Pulmonary artery endothelial cell (primary cell): ENCODE results near the gene SLC4A7. TPM values are rescaled to one million over a fixed set of nuclear protein-coding genes. Genes with fewer than 3 reads are reported as not detected.
"Not testable (repeated sequence)": the region's sequence is repeated elsewhere in the genome, so short reads cannot be mapped to it uniquely, and the experiment has no call there.

Experiments used
- DNase-seq: peaks from one replicate; pipeline ENCODE4 v3.0.0-alpha.2; 2011; ENCODE audit warnings: low read depth, low spot score
- total RNA-seq: library from RNA; depleted of rRNA; stranded (reverse); fragments of >200 nt; gene quantifications from 2 replicates; pipeline ENCODE4 v1.2.3, GENCODE V29; 2014

Gene SLC4A7
- total RNA-seq, 1 donor from 2014 or later, result 159 TPM

DNA sequence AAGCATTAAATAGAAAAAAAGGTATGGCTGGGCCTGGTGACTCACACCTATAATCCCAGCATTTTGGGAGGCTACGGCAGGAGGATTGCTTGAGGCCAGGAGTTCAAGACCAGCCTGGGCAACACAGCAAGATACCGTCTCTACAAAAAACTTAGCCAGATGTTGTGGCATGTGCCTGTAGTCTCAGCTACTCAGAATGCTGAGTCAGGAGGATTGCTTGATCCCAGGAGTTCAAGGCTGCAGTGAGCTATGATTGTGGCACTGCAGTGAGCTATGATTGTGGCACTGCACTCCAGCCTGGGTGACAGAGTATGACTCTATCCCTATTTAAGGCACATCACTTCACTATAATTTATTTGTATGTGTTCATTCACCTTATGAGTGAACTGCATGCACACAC lies 54.3 kb downstream of the SLC4A7 start:
- no peak for DNase-seq

GRCh38 chr3:27428446-27428845 lies 55.7 kb downstream of the SLC4A7 start:
- no peak for DNase-seq

GRCh38 chr3:27426926-27427325 lies 57.3 kb downstream of the SLC4A7 start:
- no peak for DNase-seq

DNA sequence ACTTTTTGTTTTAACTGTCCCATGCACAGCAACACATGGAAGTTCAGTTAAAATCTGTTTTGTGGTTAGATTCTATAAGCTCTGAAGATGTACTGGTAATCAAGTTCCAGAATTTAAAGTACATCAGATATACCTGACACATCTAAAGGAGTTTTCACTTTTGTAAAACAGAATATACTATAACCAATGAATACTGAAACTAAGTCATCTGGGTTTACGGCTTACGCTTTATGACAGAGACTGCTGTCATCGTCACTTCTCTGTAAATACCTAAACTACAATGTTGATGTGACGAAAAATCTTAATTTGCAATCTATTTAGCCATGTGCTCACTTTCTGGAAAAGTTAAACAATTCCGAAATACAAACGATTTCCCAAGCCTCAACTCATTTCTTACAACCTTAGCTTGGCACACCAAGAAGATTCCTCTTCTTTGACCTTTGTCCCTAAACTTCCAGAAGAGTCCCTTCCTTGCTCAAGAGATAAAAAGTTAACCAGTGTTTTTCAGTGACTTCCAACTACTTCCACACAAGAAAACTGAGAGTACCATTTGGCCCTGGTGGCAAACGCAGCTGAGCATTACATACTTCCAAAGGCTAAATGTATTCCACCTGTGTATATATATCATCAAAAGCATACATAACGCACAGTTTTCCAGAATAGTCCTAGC lies 58.2 kb downstream of the SLC4A7 start:
- no peak for DNase-seq

DNA sequence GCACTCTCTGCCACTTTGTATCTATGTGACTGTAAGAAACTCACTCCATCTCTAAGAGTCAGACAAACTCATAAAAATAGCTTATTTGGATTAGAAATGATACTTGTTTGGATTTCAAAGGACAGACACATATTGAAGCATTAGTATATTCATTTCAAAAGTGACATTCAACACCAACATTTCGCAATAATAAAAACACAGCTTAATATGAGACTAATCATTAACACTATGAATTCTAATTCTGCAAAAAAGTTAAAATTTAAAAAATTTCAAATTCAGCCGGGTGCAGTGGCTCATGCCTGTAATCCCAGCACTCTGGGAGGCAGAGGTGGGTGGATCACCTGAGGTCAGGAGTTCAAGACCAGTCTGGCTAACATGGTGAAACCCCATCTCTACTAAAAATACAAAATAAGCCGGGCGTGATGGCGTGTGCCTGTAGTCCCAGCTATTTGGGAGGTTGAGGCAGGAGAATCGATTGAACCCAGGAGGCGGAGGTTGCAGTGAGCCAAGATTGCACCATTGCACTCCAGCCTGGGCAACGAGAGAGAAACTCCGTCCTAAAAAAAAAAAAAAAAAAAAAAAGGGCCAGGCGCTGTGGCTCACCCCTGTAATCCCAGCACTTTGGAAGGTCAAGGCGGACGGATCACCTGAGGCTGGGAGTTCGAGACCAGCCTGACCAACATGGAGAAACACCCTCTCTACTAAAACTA lies 59.2 kb downstream of the SLC4A7 start:
- not testable (repeated sequence) for DNase-seq

DNA sequence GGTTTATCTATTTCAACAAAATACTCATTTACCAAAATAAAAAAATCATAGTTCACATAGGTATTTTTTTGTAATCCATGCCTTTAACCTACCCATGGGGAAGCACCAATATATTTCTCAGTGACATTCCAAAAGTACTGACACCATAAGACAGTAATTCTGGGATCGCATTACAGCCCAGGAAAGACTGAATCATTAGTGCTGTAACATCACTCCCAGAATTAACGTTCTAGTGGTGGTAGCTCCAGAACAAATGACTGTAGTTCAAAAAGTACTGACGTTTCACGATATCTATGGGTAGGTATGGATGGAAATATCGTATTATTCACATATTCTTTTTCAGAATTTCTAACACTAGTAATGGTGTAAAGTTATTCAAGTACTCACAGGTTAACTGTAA lies 60.7 kb downstream of the SLC4A7 start:
- DNase-seq, result no peak

DNA sequence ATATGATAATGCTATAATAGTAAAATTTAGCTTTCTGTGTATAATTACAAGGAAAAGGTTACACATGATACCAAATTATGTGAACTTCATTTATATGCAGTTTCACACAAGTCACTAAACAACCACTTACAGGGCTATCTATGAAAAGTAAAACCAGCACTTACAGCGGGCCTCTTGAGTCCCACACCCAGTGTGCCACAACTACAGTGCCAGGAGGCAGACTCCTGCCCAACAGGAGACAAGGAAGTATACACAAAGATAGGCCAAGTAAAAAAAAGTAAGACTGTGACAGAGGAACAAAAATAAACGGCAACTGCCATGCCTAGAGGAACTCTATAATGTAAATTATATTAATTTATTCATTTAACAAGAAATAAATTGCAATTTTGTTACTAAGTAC lies 61.6 kb downstream of the SLC4A7 start:
- no peak for DNase-seq

GRCh38 chr3:27415202-27415601 lies 69.0 kb downstream of the SLC4A7 start:
- no peak for DNase-seq

DNA sequence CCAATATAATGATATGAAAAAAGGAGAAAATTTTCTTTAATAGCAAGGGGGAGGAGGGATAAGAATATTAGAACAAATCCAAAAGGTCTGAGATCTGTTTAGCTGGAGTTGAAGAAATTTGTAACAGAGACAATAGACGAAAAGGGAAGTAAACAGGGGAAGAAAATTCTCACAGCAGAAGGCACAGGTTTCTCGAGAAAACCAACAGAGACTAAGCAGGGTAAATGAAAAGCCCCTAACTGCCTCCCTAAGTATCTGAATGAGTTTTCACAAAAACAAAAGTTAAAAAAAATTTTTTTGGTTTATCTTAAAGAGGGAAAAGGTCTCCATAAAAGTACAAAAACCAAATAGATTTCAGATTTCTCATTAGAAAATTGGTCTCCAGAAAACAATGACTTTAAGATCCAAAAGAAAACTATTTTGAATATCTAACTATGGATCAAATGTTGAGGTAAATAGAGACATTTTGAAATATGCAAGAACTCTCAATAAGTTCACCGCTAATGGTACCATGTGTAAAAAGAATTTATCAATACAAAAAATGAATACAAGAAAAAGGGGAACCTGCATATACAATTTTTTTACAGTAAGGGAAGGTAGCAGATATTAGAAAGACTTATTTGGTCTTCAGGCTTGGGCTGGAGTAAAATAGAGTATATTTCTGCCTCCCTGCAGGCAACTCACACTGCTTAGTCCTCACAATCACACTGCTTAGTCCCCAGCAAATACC lies 91.1 kb downstream of the SLC4A7 start:
- DNase-seq, result no peak

DNA sequence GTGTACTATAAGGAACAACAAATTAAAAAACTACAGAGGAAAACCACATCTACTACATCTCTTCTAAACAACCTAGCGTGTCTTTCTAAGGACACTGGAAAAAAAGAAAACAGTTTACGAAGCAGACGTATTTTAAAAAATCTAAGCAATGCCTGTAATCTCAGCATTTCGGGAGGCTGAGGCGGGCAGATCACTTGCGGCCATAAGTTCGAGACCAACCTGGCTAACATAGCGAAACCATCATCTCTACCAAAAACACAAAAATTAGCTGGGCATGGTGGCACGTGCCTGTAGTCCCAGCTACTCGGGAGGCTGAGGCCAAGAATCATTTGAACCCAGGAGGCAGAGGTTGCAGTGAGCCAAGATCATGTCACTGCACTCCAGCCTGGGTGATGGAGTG lies 91.8 kb downstream of the SLC4A7 start:
- DNase-seq, result not testable (repeated sequence)

DNA sequence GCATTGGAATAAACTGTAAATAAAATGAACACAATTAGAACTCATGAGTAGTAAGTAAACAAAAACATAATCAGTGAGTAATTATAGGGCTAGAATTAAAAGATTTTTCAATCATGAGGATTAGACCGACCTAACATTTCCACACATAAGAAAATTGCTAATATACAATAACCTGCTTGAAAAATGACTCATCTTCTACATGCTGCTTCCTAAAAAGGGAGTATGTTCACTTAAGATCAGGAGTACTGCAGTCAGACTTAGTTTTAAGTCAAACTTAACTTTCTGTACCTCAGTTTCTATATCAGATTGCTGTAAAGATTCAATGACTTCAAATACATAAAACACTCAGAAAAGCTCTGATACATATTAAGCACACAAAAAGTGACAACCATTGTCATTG lies 92.4 kb downstream of the SLC4A7 start:
- no peak for DNase-seq

GRCh38 chr3:27387625-27388024 lies 96.6 kb downstream of the SLC4A7 start:
- DNase-seq, result no peak

- DNase-seq, result no peak
Observed at GRCh38 chr3:27385504-27385903, 98.7 kb downstream of the SLC4A7 start.

DNA sequence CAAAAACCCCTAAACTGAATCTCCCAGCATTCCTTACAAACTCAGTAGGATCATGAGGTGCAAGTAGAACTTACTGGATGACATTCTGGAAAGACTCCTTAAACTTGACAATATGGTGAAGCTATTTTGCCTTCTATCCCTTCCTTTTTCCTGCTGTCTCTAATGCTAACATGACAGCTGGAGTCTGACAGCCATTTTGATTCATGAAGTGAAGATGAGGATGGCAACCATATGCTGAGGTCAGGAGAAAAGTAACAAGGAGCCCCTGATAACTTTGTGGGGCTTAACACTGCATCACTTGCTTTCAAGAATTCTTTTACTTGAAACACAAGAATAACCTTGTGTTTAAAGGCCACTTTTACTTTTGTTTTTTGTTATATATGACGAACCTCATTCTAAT lies 100.0 kb downstream of the SLC4A7 start:
- no peak for DNase-seq

GRCh38 chr3:27380433-27381357 lies 103.5 kb downstream of the SLC4A7 start:
- DNase-seq, result peak; percentile 24

DNA sequence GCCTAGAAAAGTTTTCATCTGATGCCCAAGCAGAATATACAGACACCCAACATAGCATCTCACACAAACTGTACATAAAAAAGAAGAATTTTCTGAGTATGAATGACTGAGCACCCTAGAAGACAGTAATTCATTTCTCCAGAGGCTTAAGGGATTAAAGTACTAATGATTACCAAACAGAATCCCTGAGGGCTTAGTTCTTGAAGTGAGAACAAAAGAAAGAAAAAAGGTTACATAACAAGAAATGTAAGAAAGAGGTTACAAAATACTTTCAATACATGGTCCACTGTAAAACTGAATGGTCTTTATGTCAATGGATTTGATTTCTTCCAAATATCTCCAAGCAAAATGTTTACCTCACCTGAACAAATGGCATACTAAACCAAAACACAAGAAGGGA lies 105.9 kb downstream of the SLC4A7 start:
- no peak for DNase-seq

GRCh38 chr3:27376109-27376772 lies 107.9 kb downstream of the SLC4A7 start:
- DNase-seq, result no peak

- DNase-seq, result peak; percentile 70
Observed at GRCh38 chr3:27368831-27369607, 115.2 kb downstream of the SLC4A7 start, which contains the start of gene NEK10. TSS of gene NEK10 (minus strand) at chr3:27369383. CDS start at chr3:27352882, 16,501 bp downstream.

DNA sequence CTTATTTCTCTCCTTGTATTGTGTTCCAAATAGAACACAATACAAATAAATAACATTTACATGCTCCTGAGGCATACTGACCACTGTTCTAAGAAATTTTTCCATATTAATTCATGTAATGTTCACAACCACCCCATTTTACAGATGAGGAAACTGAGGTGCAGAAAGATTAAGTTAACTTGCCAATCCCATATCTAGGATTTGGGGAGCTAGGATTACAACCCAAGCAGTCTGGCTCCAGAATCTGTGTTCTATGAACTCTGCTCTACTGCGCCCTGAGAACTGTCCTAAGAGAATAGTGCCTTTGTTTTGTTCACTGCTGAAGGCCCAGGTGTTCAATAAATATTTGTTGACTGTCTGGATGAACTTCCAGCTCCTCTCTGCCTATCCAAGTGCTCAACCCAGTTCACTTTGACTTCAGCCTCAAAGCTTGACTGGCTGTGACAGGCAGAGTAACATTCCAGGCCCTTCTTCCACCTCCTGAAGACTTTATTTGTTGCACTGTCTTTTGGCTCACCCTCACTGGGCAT lies 118.1 kb downstream of the SLC4A7 start:
- no peak for DNase-seq
